22Rv1 (cell line): ENCODE data around the gene SUGP1.

Experiments used
- H3K27ac ChIP-seq: fragments of 450-650 bp; 2 replicates; pipeline ENCODE4 v1.5.1; 2017
- ZFX ChIP-seq: fragments of 450-650 bp; IDR thresholded peaks from 2 replicates; pipeline ENCODE4 v1.6.1; 2017; ENCODE audit warnings: antibody characterized with exemption, borderline replicate concordance
- TF ChIP-seq, protein P1 (sequence below): fragments of 450-650 bp; IDR thresholded peaks from 2 replicates; pipeline ENCODE4 v1.5.1; 2017; ENCODE audit warnings: mild to moderate bottlenecking

The SUGP1 gene

DNA sequence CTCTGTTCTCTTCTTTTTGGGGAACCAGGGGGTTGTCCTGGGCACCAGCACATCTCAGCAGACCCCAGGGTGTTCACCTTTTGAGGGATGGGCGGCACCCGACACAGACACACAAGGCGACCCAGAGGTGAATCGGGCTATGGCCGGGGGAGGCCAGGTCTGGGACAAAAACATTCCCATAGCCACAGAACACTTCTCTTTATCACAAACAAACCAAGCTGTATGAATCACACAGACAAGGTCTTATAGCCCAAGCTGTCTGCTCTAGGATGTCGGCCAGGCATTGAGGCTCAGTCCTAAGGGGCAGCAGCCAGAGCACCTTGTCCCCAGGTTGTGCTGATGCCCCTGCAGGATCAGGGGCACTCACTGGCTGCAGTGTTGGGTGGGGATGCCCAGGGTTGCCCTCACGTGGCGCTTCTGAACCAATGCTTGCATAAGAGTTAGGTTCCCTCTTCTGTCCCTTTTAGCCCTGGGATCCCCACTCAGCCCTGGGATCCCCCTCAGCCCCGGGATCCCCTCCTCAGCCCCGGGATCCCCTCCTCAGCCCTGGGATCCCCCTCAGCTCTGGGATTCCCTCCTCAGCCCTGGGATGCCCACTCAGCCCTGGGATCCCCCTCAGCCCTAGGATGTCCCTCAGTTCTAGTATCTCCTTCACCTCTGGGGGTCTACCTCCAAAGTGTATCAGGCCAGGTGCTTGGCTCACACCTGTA is 27.2 kb upstream of the SUGP1 start:
- no peak overlapping the region for H3K27ac ChIP-seq
- TF ChIP-seq, protein P1, sequence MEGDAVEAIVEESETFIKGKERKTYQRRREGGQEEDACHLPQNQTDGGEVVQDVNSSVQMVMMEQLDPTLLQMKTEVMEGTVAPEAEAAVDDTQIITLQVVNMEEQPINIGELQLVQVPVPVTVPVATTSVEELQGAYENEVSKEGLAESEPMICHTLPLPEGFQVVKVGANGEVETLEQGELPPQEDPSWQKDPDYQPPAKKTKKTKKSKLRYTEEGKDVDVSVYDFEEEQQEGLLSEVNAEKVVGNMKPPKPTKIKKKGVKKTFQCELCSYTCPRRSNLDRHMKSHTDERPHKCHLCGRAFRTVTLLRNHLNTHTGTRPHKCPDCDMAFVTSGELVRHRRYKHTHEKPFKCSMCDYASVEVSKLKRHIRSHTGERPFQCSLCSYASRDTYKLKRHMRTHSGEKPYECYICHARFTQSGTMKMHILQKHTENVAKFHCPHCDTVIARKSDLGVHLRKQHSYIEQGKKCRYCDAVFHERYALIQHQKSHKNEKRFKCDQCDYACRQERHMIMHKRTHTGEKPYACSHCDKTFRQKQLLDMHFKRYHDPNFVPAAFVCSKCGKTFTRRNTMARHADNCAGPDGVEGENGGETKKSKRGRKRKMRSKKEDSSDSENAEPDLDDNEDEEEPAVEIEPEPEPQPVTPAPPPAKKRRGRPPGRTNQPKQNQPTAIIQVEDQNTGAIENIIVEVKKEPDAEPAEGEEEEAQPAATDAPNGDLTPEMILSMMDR, result no peak
- no peak for TF ChIP-seq ZFX

DNA sequence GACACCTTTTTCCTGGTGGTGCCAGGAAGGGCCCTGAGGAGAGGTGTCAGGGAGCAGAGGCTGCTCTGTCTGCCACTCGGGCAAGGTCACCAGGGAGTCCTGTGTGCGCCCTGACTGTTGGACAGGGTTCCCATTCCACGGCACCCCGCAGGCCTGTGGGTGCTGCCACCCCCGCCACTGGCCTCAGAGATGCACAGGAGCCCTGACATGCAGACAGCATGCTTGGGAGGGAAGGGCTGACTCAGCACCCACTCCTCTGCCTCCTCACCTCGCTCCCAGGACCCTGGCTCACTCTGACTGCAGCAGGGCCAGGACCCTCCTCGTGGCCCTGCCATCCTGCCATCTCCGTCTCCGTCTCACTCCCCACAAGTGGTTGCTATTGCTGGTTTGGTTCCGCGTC is 25.7 kb upstream of the SUGP1 start:
- TF ChIP-seq, protein P1, result no peak
- no peak for TF ChIP-seq ZFX
- no peak overlapping the region for H3K27ac ChIP-seq

DNA sequence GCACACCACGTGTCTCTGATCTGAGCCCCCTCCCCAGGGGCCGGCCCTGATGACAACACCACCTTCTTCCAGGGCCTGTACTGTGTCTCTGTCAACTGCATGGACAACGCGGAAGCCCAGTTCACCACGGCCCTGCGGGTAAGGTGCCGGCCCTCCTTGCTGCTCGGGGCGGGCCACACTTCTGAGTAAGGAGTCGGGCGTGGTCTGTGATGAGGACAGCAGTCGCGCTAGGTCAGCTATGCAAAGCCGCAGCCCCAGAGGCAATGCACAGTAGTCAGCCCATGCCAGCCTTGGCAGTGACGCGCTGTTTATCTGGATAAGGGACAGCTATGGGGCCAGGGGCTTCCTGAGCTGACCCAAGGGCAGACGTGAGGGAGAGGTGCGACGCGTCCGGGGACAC is 24.9 kb upstream of the SUGP1 start:
- no peak overlapping the region for H3K27ac ChIP-seq
- TF ChIP-seq, protein P1, result no peak
- no peak for TF ChIP-seq ZFX

DNA sequence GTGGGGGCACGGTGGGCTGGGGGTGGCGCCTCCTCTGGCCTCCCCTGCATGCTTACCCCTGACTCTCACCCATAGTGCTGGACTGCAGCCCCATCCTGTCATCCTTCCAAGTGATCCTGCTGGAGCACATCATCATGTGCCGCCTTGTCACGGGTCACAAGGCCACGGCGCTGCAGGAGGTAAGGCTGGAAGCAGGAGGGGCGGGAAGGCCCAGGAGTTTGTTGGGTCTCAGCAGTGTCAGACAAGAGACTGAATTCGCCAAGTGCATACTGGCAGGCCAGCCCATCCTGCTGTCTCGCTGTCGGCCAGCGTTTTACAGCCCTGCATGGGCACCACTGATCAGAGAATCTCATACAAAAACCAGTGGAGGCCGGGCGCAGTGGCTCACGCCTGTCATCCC is 23.5 kb upstream of the SUGP1 start:
- TF ChIP-seq ZFX, result no peak
- TF ChIP-seq, protein P1, result no peak
- H3K27ac ChIP-seq, result no peak overlapping the region

DNA sequence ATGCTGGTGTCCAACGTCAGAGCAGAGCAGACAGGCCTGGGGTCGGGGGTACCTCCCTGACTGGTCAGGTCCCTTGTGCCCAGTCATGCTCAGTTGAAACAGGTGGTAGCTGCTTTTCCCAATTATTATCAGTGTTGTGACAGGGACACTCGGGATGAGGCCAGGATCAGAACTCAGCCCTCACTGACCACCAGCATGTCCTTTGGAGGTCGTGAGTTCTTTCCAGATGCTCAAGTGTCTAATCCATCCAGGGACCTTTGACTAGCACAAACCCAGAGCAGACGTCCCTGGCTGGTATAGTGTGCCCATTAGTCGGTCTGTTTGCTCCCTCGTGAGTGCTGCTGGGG is 22.7 kb upstream of the SUGP1 start:
- TF ChIP-seq, protein P1, result peak; percentile 75
- TF ChIP-seq ZFX, result no peak
- no peak overlapping the region for H3K27ac ChIP-seq

DNA sequence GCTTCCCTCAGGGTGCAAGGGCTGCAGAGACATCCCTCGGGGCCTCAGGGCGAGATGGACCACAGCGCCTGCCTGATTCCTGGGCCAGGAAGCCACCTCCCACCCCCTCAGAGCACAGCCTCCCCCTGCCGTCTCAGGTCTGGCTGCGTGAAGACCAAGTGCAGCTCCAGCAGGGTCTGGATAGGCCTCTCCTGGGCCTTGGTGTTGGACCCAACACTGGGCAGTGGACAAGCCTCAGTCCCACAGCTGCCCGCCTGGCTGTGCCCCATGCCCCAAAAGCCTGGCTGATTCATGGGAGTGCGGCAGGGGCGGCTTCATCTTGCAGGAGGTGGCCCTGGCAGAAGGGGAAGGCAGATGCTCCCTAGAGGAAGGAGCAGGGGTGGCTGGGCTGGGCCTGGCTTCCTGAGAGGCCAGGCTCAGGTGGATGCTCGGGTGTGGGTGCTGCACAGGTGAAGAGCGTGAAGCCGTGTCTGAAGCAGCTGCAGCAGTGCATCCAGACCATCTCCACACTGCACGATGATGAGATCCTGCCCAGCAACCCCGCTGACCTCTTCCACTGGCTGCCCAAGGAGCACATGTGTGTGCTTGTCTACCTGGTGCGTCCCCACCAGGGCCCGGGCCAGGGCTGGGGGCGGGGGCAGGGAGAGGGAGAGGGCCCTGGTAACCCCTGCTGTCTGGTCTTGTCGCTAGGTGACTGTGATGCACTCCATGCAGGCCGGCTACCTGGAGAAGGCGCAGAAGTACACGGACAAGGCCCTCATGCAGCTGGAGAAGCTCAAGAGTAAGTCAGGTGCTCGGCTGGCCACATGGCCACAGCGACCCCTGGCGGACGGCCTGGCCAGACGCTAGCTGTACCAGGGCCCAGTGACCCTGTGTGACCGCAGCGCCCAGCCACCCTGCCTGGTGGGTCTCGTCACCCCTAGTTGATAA is 22.0 kb upstream of the SUGP1 start:
- H3K27ac ChIP-seq, result no peak overlapping the region
- TF ChIP-seq, protein P1, result peak; percentile 96
- no peak for TF ChIP-seq ZFX

DNA sequence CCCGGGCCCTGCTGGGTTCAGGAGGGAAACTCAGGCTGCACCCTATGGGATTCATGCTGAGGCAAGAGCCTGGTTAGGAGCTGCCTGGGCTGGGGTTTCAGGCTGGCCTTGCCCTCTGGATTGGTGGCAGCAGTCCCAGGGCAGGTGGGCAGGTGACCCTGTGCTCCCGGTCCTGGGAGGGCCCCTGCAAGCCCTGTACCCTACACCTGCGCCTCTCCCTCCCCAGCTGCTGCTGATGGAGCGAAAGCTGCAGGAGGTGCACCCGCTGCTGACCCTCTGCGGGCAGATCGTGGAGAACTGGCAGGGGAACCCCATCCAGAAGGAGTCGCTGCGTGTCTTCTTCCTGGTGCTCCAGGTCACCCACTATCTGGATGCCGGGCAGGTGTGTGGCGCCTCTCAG is 20.7 kb upstream of the SUGP1 start:
- no peak for TF ChIP-seq ZFX
- TF ChIP-seq, protein P1, result no peak
- H3K27ac ChIP-seq, result no peak overlapping the region
